DOHH2 (cell line): ENCODE results near the gene RPL5.

Source experiments
- H3F3A ChIP-seq: fragments of 200-600 bp; sonication (generic), shearing (Covaris generic); 2 replicates; pipeline ENCODE4 v1.6.0; 2016; ENCODE audit warnings: antibody characterized with exemption, mild to moderate bottlenecking; ENCODE audit not compliant: control insufficient read depth, insufficient read depth
- H3K27ac ChIP-seq: fragments of 200-600 bp; sonication (generic); 2 replicates; pipeline ENCODE4 v1.5.1; 2014; ENCODE audit warnings: low read depth, mild to moderate bottlenecking, low read length, moderate library complexity
- H3K27me3 ChIP-seq: fragments of 200-600 bp; sonication (generic); 2 replicates; pipeline ENCODE4 v1.6.1; 2014; ENCODE audit warnings: mild to moderate bottlenecking, low read length, mixed read lengths; ENCODE audit not compliant: control insufficient read depth
- H3K36me3 ChIP-seq: fragments of 200-600 bp; sonication (generic); 2 replicates; pipeline ENCODE4 v1.6.1; 2014; ENCODE audit warnings: mild to moderate bottlenecking, low read length, moderate library complexity, mixed read lengths; ENCODE audit not compliant: control insufficient read depth
- H3K4me1 ChIP-seq: fragments of 200-600 bp; sonication (generic); 2 replicates; pipeline ENCODE4 v1.6.1; 2014; ENCODE audit warnings: mild to moderate bottlenecking, low read length, mixed read lengths; ENCODE audit not compliant: control insufficient read depth
- H3K4me2 ChIP-seq: fragments of 200-600 bp; sonication (generic); 2 replicates; pipeline ENCODE4 v1.6.0; 2014; ENCODE audit warnings: mild to moderate bottlenecking, low read length, moderate library complexity
- H3K4me3 ChIP-seq: fragments of 200-600 bp; sonication (generic); 2 replicates; pipeline ENCODE4 v1.5.1; 2014; ENCODE audit warnings: mild to moderate bottlenecking, low read length, mixed read lengths
- H3K79me2 ChIP-seq: fragments of 200-600 bp; sonication (generic); 2 replicates; pipeline ENCODE4 v1.6.1; 2014; ENCODE audit warnings: mild to moderate bottlenecking, low read length, mixed read lengths; ENCODE audit not compliant: control insufficient read depth
- H3K9me2 ChIP-seq: fragments of 200-600 bp; sonication (generic); replicated peaks from 2 replicates; pipeline ENCODE4 v1.6.1; 2014; ENCODE audit warnings: mild to moderate bottlenecking, low read length, mixed read lengths; ENCODE audit not compliant: control insufficient read depth
- H3K9me3 ChIP-seq: fragments of 200-600 bp; sonication (generic); 2 replicates; pipeline ENCODE4 v1.6.1; 2014; ENCODE audit warnings: antibody characterized with exemption, low read length, mixed read lengths; ENCODE audit not compliant: control insufficient read depth, insufficient read depth
- H4K20me1 ChIP-seq: fragments of 200-600 bp; sonication (generic); 2 replicates; pipeline ENCODE4 v1.6.0; 2014; ENCODE audit warnings: low read depth, mild to moderate bottlenecking, antibody characterized with exemption, low read length, moderate library complexity; ENCODE audit not compliant: control insufficient read depth, insufficient read depth
- CTCF ChIP-seq: fragments of 200-600 bp; sonication (generic); IDR thresholded peaks from one replicate; pipeline ENCODE4 v1.5.1; 2014; ENCODE audit warnings: antibody characterized with exemption, mild to moderate bottlenecking, low read depth, low read length; ENCODE audit not compliant: poor library complexity, severe bottlenecking
- EZH2phosphoT487 ChIP-seq: fragments of 200-600 bp; sonication (generic); IDR thresholded peaks from 2 replicates; pipeline ENCODE4 v1.6.1; 2017; ENCODE audit warnings: borderline replicate concordance, mild to moderate bottlenecking, antibody characterized with exemption, low read length, moderate library complexity, mixed read lengths

Gene RPL5

GRCh38 chr1:92859400-92860039 lies 27.7 kb downstream of the RPL5 start:
- H3F3A ChIP-seq = peaks cover 10% of the 10 kb centered on the region
- peaks cover 7% of the 10 kb centered on the region; the same call in 1 of the 2 replicates for H3K79me2 ChIP-seq
- H3K27ac ChIP-seq = no peak overlapping the region; the same call in 1 of the 2 replicates
- no peak for TF ChIP-seq CTCF
- TF ChIP-seq EZH2phosphoT487 = no peak
- no peak overlapping the region for H3K4me3 ChIP-seq
- no peaks in the 10 kb centered on the region; the same call in none of the 2 replicates for H3K36me3 ChIP-seq
- H3K4me1 ChIP-seq = peaks cover 17% of the 10 kb centered on the region
- H3K9me2 ChIP-seq = no peaks in the 10 kb centered on the region
- no peaks in the 10 kb centered on the region for H3K27me3 ChIP-seq
- H4K20me1 ChIP-seq = no peaks in the 10 kb centered on the region
- H3K9me3 ChIP-seq = no peaks in the 10 kb centered on the region
- peak overlapping the region; percentile 38 for H3K4me2 ChIP-seq

DNA sequence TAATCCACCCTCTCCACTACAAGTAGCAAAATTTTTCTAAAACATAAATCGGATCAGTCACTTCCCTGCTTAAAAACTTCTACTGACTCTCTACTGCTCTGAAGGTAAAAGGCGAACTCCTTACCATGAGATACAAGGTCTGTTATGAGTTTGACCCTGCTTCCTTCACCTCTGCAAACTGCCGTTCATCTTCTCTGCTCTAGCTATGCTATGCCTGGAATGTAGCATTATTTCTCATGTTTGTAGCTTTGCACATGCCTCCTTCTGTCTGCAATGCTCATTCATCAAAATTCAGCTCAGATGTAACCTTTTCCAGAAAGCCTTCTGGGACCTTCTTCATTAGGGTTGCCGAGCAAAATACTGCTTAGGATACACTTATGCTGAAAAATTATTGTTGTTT lies 30.8 kb downstream of the RPL5 start:
- H3K27me3 ChIP-seq = no peaks in the 10 kb centered on the region
- no peak overlapping the region for H3K4me3 ChIP-seq
- H3F3A ChIP-seq = peaks cover 13% of the 10 kb centered on the region
- H3K9me3 ChIP-seq = no peaks in the 10 kb centered on the region
- 0 out of 2 replicates have a peak, but pooled peaks cover 5% of the 10 kb centered on the region for H3K79me2 ChIP-seq
- no peaks in the 10 kb centered on the region; the same call in 1 of the 2 replicates for H3K36me3 ChIP-seq
- no peak overlapping the region for H3K4me2 ChIP-seq
- TF ChIP-seq CTCF (no peak), EZH2phosphoT487 (no peak)
- no peaks in the 10 kb centered on the region for H3K9me2 ChIP-seq
- H4K20me1 ChIP-seq = no peaks in the 10 kb centered on the region
- H3K27ac ChIP-seq = no peak overlapping the region
- peaks cover 17% of the 10 kb centered on the region for H3K4me1 ChIP-seq

DNA sequence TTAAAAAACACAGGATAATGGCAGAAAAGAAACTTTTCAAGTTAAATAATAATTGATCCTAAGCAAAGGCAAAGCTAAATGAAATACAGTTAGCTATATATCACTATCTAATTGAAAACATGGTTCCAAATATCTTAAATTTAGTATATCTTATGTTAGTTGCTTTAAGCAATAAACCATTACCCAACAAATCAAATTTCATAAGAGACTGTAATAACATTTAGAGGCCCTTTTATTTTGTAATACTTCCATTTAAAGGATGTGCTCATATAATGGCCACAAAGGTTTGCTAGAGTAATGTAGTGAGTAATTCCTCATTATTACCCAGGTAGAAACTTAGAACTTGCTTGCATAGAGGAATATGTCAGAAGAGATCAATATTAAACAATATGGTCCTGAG lies 32.3 kb downstream of the RPL5 start:
- peaks cover 11% of the 10 kb centered on the region for H3K4me1 ChIP-seq
- TF ChIP-seq CTCF (no peak), EZH2phosphoT487 (no peak)
- H4K20me1 ChIP-seq = no peaks in the 10 kb centered on the region
- H3K79me2 ChIP-seq = no peaks in the 10 kb centered on the region
- no peak overlapping the region for H3K4me2 ChIP-seq
- H3K9me2 ChIP-seq = no peaks in the 10 kb centered on the region
- no peak overlapping the region for H3K27ac ChIP-seq
- no peak overlapping the region for H3K4me3 ChIP-seq
- no peaks in the 10 kb centered on the region for H3K27me3 ChIP-seq
- no peaks in the 10 kb centered on the region for H3K9me3 ChIP-seq
- no peaks in the 10 kb centered on the region; the same call in 1 of the 2 replicates for H3K36me3 ChIP-seq
- H3F3A ChIP-seq = peaks cover 13% of the 10 kb centered on the region
